ENCODE measurements around the gene DOLK.
"Not testable (repeated sequence)": the region's sequence is repeated elsewhere in the genome, so short reads cannot be mapped to it uniquely, and the experiment has no call there.

DOLK gene

DNA sequence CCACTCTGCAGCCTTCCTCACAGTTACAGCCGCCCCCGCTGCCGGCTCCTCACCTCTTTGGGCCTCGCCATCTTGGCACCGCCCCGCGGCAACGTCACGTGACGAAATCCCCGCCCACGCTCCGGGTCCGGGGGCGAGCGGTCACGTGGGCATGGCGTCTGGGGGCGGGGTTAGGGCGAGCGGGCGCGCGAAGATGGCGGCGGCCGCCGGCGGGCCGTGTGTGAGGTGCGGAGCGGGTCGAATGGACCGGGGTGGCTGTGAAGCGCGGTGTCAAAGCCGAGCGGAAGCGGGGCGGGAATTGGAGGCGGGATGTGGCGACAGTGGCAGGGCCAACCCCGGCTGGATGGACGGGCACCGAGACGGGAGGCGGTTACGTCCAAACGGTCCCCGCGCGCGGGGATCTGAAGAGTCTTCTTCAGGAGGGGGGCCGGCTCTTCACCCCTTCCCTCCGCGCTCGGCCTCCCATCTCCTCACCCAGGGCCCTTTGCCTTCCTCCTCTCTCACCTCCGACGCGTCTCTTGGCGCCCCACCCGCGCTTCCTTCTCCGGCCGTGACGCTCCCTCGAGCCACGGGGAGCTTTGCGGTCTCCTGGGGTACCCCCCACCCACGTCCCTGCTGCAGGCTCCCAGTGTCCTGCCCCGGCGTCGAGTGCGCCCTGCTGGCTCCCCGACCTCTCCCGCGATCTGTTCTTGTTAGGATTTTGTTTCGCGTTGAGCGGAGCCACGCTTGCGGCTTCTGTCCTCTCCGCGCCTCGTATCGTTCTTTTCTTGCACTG lies at the start of gene DOLK, which contains the start of gene NUP188:
TSS of gene DOLK (minus strand) at position 77 of the 775 bp plus-strand sequence. CDS start 300 bp downstream, outside the sequence.
TSS of gene NUP188 (plus strand) at position 173 of the 775 bp plus-strand sequence. CDS start at position 194, 21 bp downstream.
- peak; percentile 90 for DNase-seq

DNA sequence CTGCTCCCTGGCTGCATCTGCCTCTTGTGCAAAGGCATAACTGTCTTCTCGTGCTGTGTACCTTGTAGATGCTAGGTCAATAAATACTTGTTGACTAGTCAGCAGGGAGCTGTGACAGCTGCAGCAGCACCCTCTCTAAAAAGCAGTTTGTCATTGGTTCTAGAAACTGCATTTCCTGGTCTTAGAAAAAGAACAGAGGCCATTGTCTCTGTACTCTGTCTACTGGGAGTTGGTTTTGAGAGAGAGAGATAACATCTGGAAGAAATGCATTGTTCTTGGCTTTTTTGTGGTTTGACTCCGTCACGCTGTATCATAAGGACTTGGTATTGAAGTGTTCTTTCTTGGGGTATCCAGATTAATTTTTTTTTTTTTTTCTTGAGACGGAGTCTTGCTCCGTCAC lies 48.4 kb upstream of the DOLK start:
- peak; percentile 23 for DNase-seq

DNA sequence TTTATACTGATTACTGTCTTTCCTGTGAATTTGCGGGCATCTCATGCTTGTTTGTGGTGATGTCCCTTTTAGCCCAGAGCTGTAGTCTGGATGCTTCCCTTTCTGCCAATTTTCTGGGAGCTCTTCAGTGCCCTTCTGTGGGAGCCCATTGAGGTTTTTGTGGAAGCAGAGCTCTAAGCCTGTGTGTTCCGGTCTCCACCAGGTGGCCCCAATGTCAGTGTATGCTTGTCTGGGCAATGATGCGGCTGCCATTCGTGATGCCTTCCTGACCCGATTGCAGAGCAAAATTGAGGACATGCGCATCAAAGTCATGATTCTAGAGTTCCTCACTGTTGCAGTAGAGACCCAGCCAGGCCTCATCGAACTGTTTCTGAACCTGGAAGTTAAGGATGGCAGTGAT lies 45.6 kb upstream of the DOLK start:
- peak; percentile 12 for DNase-seq

DNA sequence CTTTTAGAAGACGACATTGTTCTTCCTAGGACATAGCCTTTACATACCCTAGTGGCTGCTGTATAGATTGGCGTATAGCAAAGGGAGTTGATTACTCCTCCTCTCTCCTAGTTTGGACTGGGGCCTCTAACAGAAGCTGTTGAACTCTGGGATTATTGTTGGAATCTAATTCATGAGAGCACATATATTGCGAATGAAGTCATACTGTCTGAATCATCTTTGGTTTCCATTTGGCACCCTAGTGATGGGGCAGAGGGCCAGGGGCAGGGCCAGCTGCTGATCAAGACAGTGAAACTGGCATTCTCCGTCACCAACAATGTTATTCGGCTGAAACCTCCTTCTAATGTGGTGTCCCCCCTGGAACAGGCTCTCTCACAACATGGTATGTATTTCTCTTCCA lies 40.4 kb upstream of the DOLK start:
- DNase-seq = peak; percentile 72

DNA sequence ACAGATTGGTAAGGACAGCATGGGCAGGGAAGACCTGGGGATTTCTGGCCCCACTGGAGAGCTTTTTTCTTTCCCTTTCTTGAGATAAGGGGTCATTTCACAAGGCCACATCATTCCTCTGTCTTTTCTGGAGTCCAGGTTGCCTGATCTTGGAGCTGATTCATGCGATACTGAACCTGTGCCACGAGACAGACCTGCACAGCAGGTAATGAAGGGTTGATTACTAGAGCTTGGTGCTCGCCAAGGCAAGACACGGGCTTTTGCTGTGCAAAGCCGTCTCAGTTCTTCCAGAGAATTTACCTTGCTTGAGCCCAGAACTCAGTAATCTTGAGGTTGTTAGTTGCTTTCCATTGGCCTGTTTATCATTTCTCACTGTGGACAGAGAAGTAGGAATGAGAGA lies 39.3 kb upstream of the DOLK start:
- DNase-seq = no peak

DNA sequence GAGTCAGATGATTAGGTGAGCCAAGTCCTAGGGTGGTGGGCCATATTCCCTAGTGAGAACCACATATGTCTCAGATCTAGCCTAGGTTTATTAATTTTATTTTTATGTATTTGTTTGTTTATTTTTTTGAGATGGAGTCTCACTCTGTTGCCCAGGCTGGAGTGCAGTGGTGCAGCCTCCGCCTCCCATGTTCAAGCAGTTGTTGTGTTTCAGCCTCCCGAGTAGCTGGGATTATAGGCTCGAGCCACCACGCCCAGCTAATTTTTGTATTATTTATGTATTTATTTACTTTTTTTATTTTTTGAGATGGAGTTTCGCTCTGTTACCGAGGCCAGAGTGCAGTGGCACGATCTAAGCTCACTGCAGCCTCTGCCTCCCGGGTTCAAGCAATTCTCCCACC lies 36.1 kb upstream of the DOLK start:
- DNase-seq = no peak

DNA sequence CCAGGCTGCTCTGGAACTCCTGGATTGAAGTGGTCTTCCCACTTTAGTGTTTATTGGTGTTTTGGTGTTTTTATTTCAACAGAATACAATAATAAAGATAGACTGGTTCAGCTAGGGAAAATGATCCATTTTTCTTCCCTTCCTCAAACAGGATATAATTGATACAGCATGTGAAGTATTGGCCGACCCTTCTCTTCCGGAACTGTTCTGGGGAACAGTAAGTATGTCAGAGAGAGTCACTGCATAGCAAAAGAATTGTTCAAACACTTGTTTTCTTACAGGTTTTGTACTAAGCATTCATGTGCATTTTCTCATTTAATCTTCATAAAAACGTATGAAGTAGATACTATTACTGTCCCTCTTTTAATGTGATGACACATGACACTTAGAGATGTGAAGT lies 31.7 kb upstream of the DOLK start:
- no peak for DNase-seq

DNA sequence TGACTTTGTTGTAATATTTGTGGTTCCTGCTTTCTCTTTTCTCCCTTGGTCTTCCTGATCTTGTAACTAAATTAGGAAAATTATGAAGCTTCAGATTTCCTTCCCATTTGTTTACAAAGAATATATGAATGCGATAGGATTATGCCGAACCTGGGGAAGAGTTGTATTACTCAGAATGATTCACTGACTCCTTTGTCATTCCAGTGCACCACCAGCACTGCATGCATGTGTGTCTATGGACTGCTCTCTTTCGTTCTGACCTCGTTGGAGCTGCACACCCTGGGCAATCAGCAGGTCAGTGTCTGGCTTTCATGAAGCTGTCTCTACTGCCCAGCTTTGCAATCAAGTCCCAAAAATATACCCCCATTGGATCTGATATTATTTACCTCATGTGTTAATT lies 25.6 kb upstream of the DOLK start:
- DNase-seq = peak; percentile 52

DNA sequence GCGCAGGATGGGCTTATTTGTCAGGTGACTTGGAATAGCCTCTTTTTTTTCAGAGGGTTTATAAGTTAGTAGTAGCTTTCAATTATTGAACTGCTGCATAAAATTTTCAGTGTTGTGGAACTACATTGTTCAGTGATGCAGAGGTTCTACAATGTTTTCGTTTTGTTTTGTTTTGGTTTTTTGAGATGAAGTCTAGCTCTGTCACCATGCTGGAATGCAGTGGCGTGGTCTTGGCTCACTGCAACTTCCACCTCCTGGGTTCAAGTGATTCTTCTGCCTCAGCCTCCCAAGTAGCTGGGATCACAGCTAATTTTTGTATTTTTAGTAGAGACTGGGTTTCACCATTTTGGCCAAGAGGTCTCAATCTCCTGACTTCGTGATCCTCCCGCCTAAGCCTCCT lies 22.1 kb upstream of the DOLK start:
- DNase-seq = peak; percentile 4

DNA sequence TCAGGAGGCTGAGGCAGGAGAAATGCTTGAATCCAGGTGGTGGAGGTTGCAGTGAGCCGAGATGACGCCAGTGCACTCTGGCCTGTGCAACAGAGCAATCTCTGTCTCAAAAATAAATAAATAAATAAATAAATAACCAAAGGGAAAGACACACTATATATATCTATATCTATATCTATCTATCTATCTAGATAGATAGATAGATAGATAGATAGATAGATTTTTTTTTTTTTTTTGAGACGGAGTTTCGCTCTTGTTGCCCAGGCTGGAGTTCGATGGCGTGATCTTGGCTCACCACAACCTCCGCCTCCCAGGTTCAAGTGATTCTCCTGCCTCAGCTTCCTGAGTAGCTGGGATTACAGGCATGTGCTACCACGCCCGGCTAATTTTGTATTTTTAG lies 14.0 kb upstream of the DOLK start:
- DNase-seq = not testable (repeated sequence)

DNA sequence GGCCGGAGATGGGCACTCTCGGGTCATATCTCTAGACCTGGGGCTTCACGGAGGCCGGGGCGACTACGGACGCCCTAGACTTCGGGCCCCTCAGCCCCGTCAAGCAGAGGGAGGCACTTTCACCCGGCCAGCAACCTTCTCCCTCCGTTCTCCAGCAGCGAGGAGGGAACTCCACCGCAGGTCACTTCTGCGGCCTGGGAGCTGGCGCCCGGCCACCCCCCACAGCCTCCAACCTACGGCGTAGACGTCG lies 201 bp downstream of the DOLK start:
- DNase-seq = no peak

DNA sequence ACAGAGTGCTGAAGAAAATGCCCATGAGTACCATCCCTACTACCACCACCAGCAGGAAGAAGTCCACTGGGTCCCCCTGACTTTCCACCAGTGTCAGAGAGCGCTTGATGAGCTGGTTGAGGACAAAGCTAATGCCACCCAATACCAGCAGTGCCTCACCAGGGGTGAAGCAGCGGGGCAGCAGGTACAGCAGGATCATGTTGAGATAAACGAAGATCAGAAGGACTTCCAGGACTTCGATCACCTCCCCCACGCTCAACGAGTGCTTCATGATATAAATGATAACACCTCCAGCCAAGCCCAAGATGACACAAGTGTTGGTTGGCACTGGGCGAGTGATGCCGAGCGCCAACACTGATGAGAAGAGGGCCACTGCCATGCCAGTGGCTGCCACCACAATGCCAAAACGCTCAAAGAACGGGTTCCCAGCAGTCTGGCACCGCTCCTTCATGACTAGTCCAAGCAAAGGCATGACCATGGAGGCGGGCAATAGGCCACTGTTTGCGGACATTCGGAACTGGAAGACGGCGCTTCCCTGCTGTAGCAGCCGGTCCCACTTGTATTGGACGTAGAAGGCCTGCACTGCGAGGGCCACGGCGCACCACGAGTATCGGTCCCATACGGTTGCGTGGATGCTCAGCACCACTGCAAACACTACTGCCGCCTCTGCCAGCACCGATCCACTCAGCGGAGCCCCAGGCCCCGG lies 679 bp downstream of the DOLK start:
- DNase-seq = peak; percentile 6

DNA sequence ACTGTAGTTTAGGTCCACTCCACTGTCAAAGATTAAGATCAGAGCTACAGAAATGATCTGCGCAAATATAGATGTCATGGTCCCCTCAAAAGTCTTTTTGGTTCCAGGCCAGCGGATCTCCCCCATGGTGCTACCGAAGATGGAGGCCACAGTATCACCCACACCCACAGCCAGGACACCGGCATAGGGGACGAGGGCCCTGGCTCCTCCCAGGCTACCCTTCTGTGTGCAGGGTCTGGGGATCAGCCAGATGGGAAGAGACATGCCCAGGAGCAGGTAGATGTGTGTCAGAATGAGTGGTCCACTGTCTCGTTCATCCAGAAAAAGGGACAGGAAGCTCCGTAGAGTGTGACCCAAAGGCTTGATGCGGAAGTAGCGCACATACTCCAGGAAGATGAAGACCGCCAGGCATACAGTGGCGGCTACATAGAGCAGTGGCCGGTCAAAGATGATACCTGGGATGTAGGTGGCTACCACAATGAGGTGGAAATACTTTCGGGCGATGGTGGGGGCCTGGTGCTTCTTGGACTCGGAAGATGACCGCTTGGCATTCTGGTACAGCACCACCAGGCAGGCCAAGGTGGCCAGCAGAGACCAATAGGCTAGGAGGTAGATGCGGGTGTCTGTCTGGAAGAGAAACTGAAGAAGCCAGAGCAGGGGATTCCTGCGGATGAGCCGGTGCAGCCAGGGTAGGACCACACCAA lies 1.5 kb downstream of the DOLK start:
- no peak for DNase-seq

DNA sequence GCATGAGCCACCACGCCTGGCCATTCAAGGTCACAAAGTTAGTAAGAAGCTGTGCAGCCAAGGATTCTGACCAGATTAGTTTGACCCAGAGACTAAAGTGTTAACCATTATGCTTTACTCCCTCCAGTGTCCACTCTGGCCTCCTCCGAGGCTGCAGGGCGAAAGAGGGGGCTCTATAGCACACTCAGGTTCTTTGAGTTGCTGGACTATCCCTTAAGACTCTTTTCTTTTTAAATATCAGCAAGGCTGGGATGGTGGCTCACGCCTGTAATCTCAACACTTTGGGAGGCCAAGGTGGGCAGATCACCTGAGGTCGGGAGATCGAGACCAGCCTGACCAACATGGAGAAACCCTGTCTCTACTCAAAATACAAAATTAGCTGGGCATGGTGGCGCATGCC lies 2.4 kb downstream of the DOLK start:
- DNase-seq = not testable (repeated sequence)

DNA sequence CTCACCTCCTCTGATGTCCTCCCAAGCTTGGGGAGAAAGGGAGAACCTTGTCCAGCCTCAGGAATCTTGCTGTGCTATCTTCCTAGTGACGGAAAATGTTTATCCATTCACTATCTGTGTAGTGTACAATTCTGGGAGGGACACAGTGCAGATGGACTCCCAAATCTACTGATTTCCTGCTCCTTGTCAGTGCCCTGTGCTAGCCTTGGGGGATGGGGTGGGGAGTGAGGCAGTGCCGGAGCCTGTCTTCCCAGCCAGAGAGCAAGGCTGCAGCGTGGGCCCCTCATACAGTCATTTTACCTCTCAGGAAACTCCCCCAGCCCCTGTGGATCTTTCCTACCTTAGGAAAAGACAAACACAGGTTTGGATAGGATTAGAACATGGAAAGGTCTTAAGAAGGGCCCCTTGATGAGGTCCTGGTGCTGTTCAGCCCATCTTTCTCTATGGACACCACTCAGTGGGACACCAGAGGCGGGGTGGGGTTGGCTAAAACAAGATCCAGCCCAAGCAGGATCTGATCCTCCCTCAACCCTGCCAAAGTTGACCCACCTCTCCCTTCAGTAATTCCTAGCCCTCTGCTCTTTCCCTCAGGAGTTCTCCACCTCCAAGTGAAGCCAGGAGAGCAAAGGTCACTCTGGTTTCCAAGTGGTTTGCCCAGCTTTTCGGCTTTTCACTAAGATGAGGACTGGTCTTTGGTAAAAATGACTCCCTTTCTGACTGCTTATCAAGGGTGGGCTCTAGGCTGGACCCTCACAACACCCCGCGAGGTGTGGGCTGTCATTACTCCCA lies 3.4 kb downstream of the DOLK start:
- DNase-seq = no peak

DNA sequence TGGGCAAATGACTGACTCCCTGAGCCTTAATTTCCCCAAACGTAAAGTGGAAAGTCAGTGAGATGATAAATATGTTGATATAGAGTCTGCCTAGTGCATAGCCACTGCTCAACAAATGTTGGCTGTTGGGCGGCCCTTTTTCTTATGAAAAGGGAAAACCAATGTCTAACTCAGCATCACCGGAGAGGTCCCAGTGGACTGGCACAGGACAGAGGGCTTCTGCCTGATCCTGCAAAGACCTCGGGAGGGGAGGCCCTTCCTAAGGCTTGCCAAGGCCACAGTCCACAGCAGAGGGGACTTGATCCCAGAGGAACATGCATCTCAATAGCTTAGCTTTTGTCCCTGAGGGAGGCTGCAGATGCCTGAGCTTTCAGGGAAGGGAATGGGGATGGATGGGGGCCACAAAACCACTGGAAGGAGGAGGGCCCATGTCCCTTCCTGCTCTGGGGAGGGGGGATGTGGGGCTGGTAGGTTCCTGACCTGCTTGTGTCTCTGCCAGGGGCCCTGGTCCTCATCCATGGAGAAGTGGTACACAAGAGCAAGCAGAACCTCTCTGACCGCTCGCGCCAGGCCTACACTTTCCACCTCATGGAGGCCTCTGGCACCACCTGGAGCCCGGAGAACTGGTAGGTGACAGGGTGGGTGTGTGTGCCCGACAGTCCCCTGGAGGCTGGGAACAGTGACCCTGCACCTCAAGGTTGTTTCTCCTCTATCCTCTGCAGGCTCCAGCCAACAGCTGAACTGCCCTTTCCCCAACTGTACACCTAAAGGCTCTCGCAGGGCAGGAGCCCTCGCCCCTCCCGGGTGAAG lies 6.3 kb downstream of the DOLK start:
- no peak for DNase-seq

DNA sequence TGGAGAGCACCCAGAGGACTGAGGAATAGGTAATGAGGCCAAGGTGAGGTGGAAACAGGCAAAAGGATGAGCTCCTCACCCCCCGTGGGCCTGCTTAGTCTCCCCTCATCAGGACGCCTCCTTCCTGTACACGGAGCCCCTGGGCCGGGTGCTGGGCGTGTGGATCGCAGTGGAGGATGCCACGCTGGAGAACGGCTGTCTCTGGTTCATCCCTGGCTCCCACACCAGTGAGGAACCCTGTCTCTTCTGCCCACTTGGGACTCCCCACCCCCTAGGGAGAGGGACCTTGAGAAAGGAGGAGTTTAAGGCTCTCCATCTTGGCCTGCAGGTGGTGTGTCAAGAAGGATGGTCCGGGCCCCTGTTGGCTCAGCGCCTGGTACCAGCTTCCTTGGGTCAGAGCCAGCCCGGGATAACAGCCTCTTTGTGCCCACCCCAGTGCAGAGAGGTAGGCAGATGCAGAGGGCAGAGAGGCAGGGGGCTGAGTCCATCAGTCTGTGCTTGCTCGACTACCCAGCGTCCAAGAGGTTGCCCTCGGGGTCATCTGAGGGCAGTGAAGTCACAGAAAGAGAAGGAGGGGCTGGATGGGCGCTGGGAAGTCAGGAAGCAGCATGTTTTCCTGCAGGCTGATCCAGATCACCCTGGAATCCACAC lies 7.0 kb downstream of the DOLK start:
- DNase-seq = no peak

DNA sequence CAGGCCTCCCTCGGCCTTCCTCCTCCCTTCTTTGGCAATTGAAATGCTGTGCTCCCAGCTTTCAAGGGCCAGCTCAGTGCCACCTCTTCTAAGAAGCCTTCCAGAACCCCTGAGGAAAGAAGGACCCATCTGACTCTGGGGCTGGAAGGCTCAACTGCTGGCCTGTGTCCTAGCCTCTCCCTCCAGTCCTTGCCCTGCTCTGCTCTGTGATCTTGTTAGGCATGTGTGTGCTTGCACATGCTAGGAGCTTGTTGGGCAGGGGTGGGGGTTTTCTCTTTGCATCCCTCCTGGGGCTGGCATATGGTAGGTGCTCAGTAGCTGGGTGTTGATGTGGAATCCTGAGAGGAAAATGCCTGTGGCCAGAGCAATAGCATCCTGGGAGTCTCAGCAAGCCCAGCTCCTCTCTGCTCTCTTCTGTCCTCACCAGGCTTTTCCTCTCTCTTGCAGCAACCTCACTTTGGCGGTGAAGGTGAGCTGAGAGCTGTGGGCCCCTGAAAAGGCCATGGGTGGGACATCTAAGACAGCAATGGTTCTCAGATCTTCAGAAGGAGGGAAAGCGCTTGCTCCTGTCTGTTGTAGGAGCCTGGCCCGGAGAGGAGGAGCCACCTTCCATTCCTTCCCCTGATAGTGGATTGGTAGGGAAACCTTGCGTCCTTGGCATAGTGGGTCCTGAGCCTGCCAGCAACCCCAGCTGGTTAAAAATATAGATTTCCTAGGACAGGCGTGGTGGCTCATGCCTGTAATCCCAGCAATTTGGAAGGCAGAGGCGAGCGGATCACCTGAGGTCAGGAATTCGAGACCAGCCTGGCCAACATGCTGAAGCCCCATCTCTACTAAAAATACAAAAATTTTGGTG lies 9.9 kb downstream of the DOLK start:
- DNase-seq = no peak

DNA sequence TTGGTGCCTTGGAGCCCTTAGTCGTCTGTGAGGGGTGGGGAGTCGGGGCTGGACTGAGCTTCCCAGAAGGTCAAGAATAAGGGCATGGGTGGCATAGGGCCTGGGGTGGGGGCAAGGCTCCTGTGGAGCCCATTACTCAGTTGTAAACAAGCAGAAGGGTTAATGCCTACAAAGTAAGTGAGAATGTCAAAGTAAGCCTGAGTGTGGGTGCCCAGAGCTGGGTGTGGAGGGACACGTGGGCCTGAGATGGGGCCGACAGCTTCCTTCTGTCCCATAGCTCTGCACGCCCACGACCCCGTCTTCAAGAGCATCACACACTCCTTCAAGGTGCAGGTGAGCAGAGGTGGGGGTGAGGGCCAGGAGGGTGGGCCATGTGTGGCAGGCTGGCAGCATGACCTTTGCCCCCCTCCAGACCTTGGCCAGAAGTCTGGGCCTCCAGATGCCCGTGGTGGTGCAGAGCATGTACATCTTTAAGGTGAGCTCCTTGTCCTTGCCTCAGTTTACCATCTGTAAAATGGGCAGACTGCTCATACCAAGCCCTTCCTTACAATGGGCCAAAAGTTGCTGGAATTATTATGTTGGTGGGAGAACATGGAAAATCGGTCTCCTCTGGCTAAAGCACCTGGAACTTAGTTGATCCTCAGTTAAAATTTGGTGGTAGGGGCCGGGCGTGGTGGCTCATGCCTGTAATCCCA lies 11.1 kb downstream of the DOLK start:
- no peak for DNase-seq

DNA sequence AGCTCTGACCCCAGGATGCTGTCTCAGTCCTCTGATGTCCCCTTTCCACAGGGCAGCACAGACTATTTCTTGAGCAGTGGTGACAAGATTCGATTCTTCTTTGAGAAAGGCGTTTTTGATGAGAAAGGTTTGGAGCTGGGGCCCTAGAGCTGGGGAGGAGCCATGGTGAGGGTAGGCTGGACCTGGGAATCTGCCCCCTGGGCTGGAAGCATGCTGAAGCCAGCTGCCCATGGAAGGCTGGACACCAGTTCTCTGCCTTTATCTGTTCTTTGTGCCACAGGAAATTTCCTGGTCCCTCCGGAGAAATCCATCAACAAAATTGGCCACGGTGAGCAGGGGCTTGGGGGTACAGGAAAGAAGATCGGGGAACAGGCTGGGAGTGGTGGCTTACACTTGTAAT lies 13.7 kb downstream of the DOLK start:
- no peak for DNase-seq

Measured in fibroblast of upper back skin (primary cell).